Testis (tissue), 2 donors: Measurements from ENCODE around the gene OR2S2.

Source experiments
- POLR2A ChIP-seq: fragments of 450-650 bp; IDR thresholded peaks from one replicate; pipeline ENCODE4 v1.6.1; 2017; ENCODE audit warnings: antibody characterized with exemption, mild to moderate bottlenecking, moderate library complexity
- TF ChIP-seq, protein P1 (sequence below), 3 experiments: fragments of 450-650 bp in 2 of 3; fragments of 200-600 bp in 1 of 3; sonication (generic) in 1 of 3; IDR thresholded peaks; one replicate each; pipeline ENCODE4 v1.5.1; 2016 to 2019; ENCODE audit warnings: antibody characterized with exemption in 3 of 3, mild to moderate bottlenecking in 2 of 3, moderate library complexity in 1 of 3

DNA sequence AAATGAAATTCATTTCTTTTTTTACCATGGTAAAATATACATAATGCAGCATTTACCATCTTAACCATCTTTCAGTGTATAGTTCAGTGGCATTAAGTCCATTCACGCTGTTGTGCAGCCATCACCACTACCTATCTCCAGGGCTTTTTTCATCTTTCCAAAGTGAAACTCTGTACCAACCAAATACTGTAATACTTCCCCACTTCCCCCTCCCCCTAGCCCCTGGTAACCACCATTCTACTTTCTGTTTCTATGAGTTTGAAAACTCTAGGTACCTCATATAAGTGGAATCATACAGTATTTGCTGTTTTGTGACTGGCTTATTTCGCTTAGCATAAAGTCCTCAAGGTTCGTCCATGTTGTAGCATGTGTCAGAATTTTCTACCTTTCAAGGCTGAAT is 25.2 kb downstream of the OR2S2 start:
- TF ChIP-seq, protein P1, sequence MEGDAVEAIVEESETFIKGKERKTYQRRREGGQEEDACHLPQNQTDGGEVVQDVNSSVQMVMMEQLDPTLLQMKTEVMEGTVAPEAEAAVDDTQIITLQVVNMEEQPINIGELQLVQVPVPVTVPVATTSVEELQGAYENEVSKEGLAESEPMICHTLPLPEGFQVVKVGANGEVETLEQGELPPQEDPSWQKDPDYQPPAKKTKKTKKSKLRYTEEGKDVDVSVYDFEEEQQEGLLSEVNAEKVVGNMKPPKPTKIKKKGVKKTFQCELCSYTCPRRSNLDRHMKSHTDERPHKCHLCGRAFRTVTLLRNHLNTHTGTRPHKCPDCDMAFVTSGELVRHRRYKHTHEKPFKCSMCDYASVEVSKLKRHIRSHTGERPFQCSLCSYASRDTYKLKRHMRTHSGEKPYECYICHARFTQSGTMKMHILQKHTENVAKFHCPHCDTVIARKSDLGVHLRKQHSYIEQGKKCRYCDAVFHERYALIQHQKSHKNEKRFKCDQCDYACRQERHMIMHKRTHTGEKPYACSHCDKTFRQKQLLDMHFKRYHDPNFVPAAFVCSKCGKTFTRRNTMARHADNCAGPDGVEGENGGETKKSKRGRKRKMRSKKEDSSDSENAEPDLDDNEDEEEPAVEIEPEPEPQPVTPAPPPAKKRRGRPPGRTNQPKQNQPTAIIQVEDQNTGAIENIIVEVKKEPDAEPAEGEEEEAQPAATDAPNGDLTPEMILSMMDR (IDR thresholded peaks at IDR 0.05) = no peak
- no peak for TF ChIP-seq POLR2A
